HepG2 (cell line): ENCODE data around the gene FAF2. TPM values are rescaled to one million over a fixed set of nuclear protein-coding genes. Genes with fewer than 3 reads are reported as not detected.

Experiments used
- DZIP1 ChIP-seq: sonication (generic); formaldehyde crosslinking; IDR thresholded peaks from 2 replicates; pipeline ENCODE4 v1.5.0; 2020; ENCODE audit warnings: mild to moderate bottlenecking, missing genetic modification reagents
- EEA1 ChIP-seq: sonication (generic); formaldehyde crosslinking; IDR thresholded peaks from 2 replicates; pipeline ENCODE4 v1.5.1; 2020; ENCODE audit warnings: mild to moderate bottlenecking, missing genetic modification reagents, borderline replicate concordance
- GMEB1 ChIP-seq: sonication (generic); formaldehyde crosslinking; IDR thresholded peaks from 2 replicates; pipeline ENCODE4 v1.5.1; 2020; ENCODE audit warnings: missing genetic modification reagents, mild to moderate bottlenecking, borderline replicate concordance
- HINFP ChIP-seq: sonication (generic); formaldehyde crosslinking; IDR thresholded peaks from 2 replicates; pipeline ENCODE4 v1.4.0; 2020; ENCODE audit warnings: low read depth, mild to moderate bottlenecking, missing genetic modification reagents
- HNF1B ChIP-seq: sonication (generic); formaldehyde crosslinking; IDR thresholded peaks from 2 replicates; pipeline ENCODE4 v1.5.1; 2020; ENCODE audit warnings: mild to moderate bottlenecking, moderate library complexity, missing genetic modification reagents
- MAF1 ChIP-seq: sonication (generic); formaldehyde crosslinking; IDR thresholded peaks from 2 replicates; pipeline ENCODE4 v1.5.0; 2020; ENCODE audit warnings: missing genetic modification reagents, borderline replicate concordance
- NR0B2 ChIP-seq: sonication (generic); formaldehyde crosslinking; IDR thresholded peaks from 2 replicates; pipeline ENCODE4 v1.4.0; 2020; ENCODE audit warnings: mild to moderate bottlenecking, missing genetic modification reagents
- YY1 ChIP-seq: IDR thresholded peaks from 2 replicates; pipeline ENCODE4 v1.6.1; 2011; ENCODE audit warnings: low read length, low read depth, moderate library complexity, mild to moderate bottlenecking; ENCODE audit not compliant: insufficient read depth, insufficient replicate concordance
- ZBTB1 ChIP-seq: sonication (generic); formaldehyde crosslinking; IDR thresholded peaks from 2 replicates; pipeline ENCODE4 v1.4.0; 2020; ENCODE audit warnings: missing genetic modification reagents, borderline replicate concordance
- ZNF333 ChIP-seq: sonication (generic); formaldehyde crosslinking; IDR thresholded peaks from 2 replicates; pipeline ENCODE4 v1.4.0; 2020; ENCODE audit warnings: mild to moderate bottlenecking, missing genetic modification reagents, borderline replicate concordance
- ZNF576 ChIP-seq: sonication (generic); formaldehyde crosslinking; IDR thresholded peaks from 2 replicates; pipeline ENCODE4 v1.4.0; 2020; ENCODE audit warnings: mild to moderate bottlenecking, missing genetic modification reagents
- ZNF768 ChIP-seq: sonication (generic); formaldehyde crosslinking; IDR thresholded peaks from 2 replicates; pipeline ENCODE4 v1.4.0; 2020; ENCODE audit warnings: missing genetic modification reagents
- ZNF792 ChIP-seq: IDR thresholded peaks from 2 replicates; pipeline ENCODE4 v1.6.1; 2016
- polyA plus RNA-seq, 8 experiments: library from polyadenylated mRNA; depleted of rRNA in 3 of 8; stranded (reverse) in 7 of 8; unstranded in 1 of 8; fragments of >200 nt; fragmentation: Illumina TruSeq in 4 of 8; extraction: Trizol in 4 of 8; gene quantifications; 2 replicates each; pipeline versions ENCODE4 v1.2.1 to v1.2.3, GENCODE V29; 2011 to 2016; ENCODE audit warnings: low read depth in 4 of 8, missing spikeins in 1 of 8, mixed read lengths in 1 of 8; ENCODE audit not compliant: insufficient read depth in 1 of 8
- total RNA-seq, 5 experiments: library from RNA; depleted of rRNA; stranded (reverse); fragments of >200 nt; fragmentation: Illumina TruSeq; extraction: Trizol; gene quantifications; 2 replicates each; pipeline ENCODE4 v1.2.3, GENCODE V29; 2016; ENCODE audit warnings: low read depth in 1 of 5
- TF ChIP-seq, protein P1 (sequence below): sonication (generic); formaldehyde crosslinking; IDR thresholded peaks from 2 replicates; pipeline ENCODE4 v1.5.0; 2020; ENCODE audit warnings: mild to moderate bottlenecking, missing genetic modification reagents
- TF ChIP-seq, protein P2 (sequence below): IDR thresholded peaks from 2 replicates; pipeline ENCODE4 v1.6.1; 2016; ENCODE audit warnings: low read depth, control low read depth

The FAF2 gene
- total and polyA plus RNA-seq, 2 of the 13 experiments (the other 11 are each of a cell fraction or from before 2014, with no cell fraction given) = 27.8 to 34.3 TPM

DNA sequence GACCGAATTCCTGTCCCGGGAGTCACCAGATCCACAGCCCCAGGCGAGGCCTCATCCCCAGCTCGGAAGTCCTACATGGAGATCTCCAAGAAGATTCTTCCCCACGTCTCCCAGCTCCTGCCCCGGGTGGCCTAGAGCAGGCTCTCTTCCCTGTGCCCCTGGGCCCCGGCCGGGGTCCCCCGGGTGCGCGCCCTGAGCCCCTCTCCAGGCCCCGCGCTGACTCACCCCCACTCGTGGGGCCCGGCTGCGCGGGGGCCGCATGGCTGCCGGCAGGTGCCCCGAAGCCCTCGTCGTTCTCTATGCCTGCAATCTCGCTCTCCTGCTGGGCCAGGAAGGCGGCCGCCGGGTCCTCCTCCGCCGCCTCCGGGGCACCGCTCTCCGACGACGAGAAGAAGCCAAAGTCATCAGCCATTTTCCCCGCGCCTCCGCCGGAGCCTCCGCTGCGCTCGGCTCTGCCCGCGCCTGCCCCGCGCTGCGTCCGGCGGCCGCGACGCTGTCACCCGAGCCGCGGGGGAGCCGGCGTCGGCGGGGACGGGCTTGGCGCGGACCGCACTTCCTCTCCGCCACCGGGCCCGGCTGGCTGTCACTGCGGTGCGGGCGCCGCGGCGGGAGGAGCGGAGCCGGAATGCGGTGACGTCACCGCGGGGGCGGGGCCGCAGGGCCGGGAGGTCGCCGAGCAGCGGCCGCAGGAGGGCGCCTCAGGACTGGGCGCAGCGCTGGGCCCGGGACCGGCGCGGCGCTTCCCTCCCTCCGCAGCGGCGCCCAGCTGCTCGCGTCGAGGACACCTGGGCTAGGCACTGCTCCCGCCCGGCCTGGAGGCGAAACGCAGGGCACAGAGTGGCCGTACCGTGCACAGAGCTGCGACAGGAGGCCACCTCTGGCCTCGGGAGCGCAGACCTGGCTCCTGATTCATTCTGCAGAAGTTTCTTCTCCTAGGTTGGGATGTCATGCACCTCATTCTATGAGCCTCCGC lies 31.9 kb upstream of the FAF2 start, which contains the start of gene CLTB (continued):
- peak; percentile 89; the same call in 1 of the 2 replicates for TF ChIP-seq HINFP (CRISPR knock-in tag)
- no peak for TF ChIP-seq ZNF576 (CRISPR knock-in tag)
- no peak; the same call in 1 of the 2 replicates for TF ChIP-seq EEA1 (CRISPR knock-in tag)
- no peak for TF ChIP-seq MAF1 (CRISPR knock-in tag)
- TF ChIP-seq, protein P1, sequence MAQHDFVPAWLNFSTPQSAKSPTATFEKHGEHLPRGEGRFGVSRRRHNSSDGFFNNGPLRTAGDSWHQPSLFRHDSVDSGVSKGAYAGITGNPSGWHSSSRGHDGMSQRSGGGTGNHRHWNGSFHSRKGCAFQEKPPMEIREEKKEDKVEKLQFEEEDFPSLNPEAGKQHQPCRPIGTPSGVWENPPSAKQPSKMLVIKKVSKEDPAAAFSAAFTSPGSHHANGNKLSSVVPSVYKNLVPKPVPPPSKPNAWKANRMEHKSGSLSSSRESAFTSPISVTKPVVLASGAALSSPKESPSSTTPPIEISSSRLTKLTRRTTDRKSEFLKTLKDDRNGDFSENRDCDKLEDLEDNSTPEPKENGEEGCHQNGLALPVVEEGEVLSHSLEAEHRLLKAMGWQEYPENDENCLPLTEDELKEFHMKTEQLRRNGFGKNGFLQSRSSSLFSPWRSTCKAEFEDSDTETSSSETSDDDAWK (CRISPR knock-in tag) = no peak
- TF ChIP-seq YY1 = peak; percentile 72
- TF ChIP-seq ZNF792 (CRISPR knock-in tag) = peak; percentile 72
- TF ChIP-seq, protein P2, sequence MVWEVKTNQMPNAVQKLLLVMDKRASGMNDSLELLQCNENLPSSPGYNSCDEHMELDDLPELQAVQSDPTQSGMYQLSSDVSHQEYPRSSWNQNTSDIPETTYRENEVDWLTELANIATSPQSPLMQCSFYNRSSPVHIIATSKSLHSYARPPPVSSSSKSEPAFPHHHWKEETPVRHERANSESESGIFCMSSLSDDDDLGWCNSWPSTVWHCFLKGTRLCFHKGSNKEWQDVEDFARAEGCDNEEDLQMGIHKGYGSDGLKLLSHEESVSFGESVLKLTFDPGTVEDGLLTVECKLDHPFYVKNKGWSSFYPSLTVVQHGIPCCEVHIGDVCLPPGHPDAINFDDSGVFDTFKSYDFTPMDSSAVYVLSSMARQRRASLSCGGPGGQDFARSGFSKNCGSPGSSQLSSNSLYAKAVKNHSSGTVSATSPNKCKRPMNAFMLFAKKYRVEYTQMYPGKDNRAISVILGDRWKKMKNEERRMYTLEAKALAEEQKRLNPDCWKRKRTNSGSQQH (CRISPR knock-in tag) = no peak
- no peak for TF ChIP-seq NR0B2 (CRISPR knock-in tag)
- peak; percentile 50 for TF ChIP-seq GMEB1 (CRISPR knock-in tag)
- TF ChIP-seq ZBTB1 = no peak
- no peak for TF ChIP-seq ZNF333 (CRISPR knock-in tag)
- TF ChIP-seq HNF1B (CRISPR knock-in tag) = no peak
- TF ChIP-seq ZNF768 (CRISPR knock-in tag) = peak; percentile 91
- TF ChIP-seq DZIP1 (CRISPR knock-in tag) = no peak; the same call in 1 of the 2 replicates
